ENCODE results near the gene MYO3B.

The MYO3B gene

GRCh38 chr2:170330881-170331280, 152.9 kb downstream of the MYO3B start:
- no peak for DNase-seq (ENCODE audit: low read depth in 2 of 2)
- H3K4me3 ChIP-seq (replicated peaks in 1 of 2; ENCODE audit: low read depth in 2 of 2, low read length in 2 of 2), result no peak overlapping the region
- TF ChIP-seq CTCF (IDR thresholded peaks at IDR 0.05; ENCODE audit: low read depth, low read length), result no peak

GRCh38 chr2:170332676-170333402, 154.9 kb downstream of the MYO3B start:
- no peak for DNase-seq (ENCODE audit: low read depth in 2 of 2)
- TF ChIP-seq CTCF (IDR thresholded peaks at IDR 0.05; ENCODE audit: low read depth, low read length), result no peak
- H3K4me3 ChIP-seq (replicated peaks in 1 of 2; ENCODE audit: low read depth in 2 of 2, low read length in 2 of 2), result no peak overlapping the region

GRCh38 chr2:170335351-170335750, 157.4 kb downstream of the MYO3B start:
- no peak overlapping the region for H3K4me3 ChIP-seq (replicated peaks in 1 of 2; ENCODE audit: low read depth in 2 of 2, low read length in 2 of 2)
- TF ChIP-seq CTCF (IDR thresholded peaks at IDR 0.05; ENCODE audit: low read depth, low read length), result no peak
- no peak for DNase-seq (ENCODE audit: low read depth in 2 of 2)

- no peak for DNase-seq (ENCODE audit: low read depth in 2 of 2)
- no peak overlapping the region for H3K4me3 ChIP-seq (replicated peaks in 1 of 2; ENCODE audit: low read depth in 2 of 2, low read length in 2 of 2)
- no peak for TF ChIP-seq CTCF (IDR thresholded peaks at IDR 0.05; ENCODE audit: low read depth, low read length)
These were observed 158.5 kb downstream of the MYO3B start for GRCh38 chr2:170336408-170336807.

- TF ChIP-seq CTCF (IDR thresholded peaks at IDR 0.05; ENCODE audit: low read depth, low read length), result no peak
- no peak for DNase-seq (ENCODE audit: low read depth in 2 of 2)
- no peak overlapping the region for H3K4me3 ChIP-seq (replicated peaks in 1 of 2; ENCODE audit: low read depth in 2 of 2, low read length in 2 of 2)
These were observed 159.0 kb downstream of the MYO3B start for GRCh38 chr2:170336916-170337315.

- no peak for DNase-seq (ENCODE audit: low read depth in 2 of 2)
- H3K4me3 ChIP-seq (replicated peaks in 1 of 2; ENCODE audit: low read depth in 2 of 2, low read length in 2 of 2), result no peak overlapping the region
- no peak for TF ChIP-seq CTCF (IDR thresholded peaks at IDR 0.05; ENCODE audit: low read depth, low read length)
These were observed 161.4 kb downstream of the MYO3B start for GRCh38 chr2:170339322-170339721.

Data from cardiac fibroblast (primary cell).